Hippocampal formation (tissue), 2 donors: ENCODE data around the gene RIN3.

Experiments
- DNase-seq, 2 donors: peaks; one replicate each; lab custom pipeline; 2025; lab: John Stamatoyannopoulos, UW

Gene RIN3

DNA sequence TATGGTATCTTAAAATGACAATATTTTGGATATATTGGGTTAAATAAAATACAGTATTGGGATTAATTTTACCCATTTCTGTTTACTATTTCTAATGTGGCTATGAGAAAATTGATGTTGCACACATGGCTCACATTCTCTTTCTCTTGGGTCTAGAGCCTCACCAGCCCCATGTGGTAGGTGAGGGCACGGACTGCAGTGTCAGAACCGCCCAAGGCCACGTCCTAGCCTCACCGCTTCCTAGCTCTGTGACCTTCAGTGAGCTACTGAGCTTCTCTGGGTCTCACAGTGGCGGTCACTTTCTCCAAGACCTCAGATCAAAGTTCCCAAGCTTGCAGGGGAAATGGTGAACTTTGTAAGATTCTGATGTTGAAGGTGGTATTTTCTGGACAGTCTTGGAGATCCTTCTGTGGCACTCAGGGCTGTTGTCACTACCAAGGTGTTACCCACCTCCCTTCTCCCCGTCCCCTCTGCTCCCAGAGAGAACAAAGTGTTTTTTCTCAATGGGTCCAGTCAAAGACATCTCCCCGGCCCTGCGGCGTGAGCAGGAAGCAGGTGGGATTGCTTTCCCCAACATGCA is 87.6 kb downstream of the RIN3 start:
- no peak for DNase-seq

DNA sequence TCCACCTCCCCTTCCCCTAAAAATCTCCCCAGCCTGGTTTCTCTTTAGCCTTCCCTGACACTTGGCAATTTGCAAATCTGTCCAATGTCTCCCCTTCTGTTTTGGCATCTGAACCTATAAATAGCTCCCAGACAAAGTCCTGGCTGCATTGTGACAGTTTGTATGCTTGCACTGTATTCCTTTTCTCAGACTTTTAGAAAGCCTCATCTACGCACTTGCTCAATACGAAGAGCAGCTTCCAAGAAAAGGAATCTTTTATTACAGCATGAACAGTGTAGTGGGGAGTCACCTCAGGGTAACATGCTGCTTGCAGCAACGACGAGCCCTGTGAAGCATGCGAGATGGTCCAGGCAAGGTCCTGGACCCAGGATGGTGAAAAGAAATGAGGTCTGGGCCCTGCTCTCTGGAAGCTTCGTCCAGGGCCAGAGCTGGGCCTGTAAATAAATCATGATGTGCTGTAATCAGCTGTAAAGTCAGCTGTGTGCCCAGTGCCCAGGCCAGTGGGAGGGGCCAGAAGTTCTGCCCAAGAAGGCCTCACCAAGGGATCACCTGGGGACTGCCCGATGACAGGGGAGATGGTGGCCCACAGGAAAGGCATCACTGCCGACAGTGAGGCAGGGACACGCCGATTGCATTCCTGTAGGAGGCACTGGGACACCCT is 88.3 kb downstream of the RIN3 start:
- no peak for DNase-seq

DNA sequence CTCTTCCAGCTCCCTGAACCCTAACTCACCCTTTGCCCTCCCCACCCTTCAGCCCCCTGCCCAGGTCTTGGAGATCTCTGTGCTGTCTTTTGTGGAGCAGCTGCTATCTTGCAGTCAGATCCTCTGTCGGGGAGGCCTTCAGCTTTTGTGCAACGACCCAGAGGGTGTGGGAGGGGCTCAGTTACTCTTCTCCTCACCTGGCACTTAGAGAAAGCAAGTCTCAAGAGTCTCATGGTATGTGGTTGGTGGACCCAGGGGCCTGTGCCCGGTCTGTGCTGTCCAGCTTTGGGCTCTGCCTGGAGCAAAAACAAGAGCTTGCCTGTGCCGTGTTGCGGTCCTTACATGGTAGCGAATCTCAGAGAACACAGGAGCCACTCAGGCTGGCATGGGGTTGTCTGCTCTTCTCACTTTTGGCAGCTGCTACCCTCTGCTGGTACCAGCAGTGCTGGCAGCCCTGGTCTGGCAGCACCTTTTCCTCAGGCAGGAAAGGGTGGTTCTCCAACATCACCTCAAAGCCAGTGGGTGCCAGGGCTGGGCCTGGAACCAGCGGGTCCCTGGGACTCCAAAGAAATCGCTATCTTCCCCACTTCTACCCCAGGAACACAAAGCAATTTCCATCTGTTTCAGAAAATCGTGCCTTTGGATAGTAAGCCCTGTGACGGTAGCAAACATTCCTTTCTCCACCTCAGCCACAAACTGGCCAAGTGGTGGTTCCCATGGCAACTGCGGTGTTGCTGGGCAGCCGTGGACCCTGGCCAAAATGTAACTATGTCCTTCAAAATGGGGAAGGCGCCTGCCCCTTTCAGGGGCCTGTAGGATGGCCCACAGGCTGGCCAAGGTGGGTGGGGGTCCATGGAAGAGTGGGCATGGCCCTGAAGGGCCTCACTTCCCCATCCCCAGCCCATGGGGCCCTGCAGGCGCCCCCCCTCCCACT is 90.0 kb downstream of the RIN3 start:
- peak; percentile 20 to 35 for DNase-seq

DNA sequence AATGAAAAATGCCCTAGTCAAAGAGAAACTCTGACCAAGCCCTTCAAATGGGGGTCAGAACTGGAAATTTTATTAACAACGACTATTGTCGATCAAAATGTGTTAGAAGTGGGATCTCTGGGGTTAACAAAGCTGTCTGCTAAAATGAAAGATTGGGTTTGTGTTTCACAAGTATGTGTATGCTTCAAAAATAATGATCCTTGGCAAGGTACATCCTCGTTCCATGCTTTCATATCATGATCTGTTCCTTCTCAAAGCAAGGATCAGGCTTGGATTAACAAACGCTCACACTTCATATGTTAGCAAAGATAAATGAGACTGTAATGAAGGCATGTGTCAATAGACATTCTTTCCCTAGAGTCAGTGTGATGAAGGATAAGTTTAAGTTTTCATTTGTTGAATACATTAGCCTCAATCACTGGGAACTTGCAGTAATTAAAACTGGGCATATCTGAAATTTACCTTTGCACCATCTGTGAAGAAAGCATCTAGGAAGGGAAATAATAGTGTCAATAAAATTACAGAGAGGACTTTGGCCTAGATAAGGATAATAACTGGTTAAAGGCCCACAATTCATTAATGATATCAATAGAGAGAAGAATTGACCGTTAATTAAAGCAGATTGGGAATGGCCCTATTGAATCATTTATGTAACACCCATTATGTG is 91.8 kb downstream of the RIN3 start:
- no peak for DNase-seq

DNA sequence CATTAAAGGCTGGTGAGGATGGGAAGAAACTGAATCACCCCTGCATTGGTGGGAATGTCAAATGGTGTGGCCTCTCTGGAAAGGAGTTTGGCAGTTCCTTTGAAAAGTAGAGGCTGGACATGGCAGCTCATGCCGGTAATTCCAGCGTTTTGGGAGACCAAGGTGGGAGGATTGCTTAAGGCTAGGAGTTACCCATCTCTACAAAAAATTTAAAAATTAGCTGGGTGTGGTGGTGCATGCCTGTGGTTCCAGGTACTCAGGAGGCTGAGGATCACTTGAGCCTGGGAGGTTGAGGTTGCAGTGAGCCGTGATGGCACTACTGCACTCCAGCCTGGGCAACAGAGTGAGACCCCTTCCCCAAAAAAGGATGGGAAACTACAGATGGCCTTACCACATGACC is 93.7 kb downstream of the RIN3 start:
- no peak for DNase-seq

DNA sequence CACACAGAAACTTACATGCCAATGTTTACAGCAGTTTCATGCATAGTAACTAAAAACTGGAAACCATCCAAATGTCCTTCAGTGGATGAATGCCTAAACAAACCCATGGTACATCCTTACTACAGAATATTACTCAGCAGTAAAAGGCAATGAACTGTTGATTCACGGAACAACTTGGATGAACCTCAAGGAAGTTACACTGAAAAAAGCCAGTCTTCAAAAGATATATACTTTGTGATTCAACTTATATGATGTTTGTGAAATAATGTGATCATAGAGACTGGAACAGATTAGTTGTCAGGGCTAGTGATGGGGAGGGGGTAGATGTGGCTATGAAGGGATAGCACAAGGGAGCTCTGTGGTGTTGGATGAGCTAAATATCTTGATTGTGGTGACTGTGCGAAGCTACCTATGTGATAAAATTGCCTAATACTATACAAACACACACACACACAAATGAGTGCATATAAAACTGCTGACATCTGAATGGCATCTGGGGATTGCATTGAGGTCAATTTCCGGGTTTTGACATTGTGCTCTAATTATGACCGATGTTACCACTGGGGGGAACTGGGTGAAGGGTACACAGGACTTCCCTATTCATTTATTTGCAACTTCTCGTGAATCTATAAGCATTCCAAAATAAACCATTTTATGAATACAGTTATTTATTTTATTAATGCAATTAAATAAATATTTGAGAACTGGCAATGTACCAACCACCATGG is 94.3 kb downstream of the RIN3 start:
- DNase-seq = no peak

DNA sequence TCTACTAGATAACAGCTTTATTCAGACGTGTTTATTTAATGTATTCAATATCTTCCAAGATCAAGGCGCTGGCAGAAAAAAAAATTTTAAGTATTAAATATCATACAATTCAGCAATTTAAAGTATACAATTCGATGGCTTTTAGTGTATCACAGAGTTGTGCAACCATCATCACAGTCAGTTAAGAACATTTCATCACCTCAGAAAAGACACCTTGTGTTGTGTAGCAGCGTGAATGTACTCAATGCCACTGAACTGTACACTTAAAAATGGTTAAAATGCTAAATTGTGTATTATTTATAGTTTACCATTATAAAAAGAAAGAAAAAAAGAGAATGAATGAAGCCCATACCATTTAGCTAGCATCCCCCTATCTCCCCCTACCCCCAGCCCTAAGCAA is 96.4 kb downstream of the RIN3 start:
- no peak for DNase-seq

DNA sequence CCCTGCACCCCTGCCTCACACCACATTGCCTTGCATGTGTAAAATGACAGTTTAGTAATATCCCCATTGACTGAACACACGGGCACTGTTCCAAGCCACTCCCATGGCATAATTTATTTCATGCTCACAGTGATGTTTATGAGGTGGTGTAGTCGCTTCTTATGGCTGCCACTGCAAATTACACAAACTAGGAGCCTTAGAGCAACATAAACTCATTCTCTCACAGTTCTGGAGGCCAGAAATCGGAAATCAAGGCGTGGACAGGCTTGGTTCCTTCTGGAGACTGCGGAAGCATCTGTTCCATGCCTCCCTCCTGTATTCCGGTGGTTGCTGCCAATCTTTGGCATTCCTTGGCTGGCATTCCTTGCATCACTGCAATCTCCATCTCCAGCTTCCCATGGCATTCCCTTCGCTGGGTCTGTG is 97.3 kb downstream of the RIN3 start:
- no peak for DNase-seq

DNA sequence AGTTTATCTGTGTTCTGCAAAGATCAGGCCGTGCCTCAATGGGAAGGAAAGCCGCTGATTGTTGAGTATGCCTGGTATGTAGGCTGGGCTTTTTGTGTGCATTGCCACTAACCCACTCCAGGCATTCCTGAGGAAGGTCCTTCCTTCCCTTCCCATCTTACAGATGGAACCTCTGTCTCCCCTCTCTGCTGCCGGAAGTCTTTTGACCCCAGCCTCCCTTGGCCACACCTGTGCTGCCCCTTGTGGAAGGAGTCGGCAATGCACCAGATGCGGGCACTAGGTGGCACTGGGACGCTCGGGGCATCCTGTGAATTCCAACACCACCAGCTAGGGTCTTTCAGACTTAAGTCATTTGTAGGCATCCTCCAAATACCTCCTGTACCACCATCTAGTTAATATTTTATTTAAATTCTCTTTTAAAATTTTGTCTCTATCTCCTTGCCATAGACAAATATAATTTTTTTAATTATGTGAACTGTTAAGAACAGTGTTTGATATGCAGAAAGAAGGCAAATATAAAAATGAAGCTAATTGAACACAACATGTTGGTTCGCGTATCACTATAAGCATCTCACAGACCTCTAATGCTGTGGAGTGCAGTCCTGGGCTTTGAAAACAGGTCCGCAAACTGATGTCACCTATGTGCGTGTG is 99.6 kb downstream of the RIN3 start:
- DNase-seq = no peak

DNA sequence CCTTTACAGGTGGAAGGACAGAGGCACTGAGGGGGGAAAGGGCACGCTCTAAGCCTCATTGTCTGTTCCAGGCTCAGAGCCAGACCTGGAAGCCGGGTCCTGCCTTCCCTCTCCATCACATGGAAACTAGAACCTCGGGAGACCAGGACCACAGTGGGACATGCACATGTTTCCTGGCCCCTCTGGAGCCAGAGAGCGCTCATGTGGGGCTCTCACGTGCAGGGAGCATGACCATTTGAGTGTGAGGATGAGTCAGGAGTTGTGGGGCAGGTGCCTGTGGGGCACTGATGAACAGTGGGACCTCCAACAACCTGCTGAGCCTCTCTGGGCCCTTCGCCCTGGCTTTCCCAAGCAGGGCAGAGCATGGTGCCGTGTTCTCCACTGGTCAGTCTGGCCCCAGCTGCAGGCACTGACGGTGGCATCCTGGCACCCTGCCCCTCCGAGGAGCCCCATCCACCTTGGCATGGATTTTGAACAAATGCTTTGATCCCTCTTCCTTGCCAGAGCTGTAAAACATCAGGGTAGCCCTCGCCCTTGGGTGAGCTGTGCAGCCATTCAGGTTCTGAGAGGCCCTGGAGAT is 100.2 kb downstream of the RIN3 start:
- DNase-seq = no peak

DNA sequence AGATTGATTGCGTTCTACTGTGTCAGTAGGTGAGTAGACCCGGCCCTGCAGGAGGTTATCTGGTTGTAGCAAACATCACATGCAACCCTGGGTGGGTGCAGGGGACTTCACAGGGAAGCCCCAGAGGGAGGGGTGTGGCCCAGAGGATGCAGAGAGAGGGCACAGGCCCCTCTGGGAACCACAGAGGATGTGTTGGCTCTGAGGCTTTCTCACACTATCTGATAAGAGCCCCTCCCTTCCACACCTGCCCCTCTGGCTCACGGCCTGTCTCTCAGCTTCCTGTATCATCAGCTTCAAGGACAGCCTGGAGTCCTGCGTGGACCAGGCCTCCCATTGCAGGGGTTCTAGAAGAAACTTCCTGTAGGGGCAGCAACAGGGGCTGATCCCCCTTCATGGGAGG is 101.9 kb downstream of the RIN3 start:
- DNase-seq = no peak

DNA sequence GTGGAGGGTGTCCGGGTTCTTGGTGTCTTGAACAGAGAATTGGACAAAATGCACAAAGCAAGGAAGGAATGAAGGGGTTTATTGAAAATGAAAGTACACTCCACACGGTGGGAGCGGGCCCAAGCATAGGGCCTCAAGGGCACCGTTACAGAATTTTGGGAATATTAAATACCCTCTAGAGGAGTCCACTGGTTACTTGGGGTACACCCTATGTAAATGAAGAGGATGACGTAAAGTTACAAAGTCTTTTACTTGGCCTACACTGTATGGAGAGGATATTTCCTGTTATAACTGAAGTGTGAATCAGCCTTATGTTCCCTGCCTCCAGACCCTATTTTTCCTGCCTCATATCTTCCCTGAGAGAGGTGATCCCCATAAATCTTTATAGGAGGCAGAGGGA is 102.6 kb downstream of the RIN3 start:
- DNase-seq = no peak

DNA sequence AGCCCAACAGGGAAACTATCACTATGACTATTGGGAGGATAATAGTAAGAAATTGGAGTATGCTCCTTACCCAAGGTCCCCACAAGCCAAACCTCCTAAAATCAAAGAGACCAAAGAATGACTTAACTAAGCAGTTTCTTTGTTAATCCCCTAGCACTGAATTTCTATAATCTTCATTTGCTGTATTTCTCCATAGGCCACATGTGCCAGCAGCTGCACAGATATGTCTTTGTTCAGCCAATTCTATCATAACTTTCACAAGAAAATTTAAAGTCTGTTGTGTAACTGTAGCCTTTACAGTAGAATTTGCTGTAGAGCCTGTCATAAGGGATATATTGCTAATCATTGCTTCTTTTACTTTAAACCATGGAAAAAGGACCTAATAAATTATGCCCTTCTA is 104.0 kb downstream of the RIN3 start:
- DNase-seq = no peak

DNA sequence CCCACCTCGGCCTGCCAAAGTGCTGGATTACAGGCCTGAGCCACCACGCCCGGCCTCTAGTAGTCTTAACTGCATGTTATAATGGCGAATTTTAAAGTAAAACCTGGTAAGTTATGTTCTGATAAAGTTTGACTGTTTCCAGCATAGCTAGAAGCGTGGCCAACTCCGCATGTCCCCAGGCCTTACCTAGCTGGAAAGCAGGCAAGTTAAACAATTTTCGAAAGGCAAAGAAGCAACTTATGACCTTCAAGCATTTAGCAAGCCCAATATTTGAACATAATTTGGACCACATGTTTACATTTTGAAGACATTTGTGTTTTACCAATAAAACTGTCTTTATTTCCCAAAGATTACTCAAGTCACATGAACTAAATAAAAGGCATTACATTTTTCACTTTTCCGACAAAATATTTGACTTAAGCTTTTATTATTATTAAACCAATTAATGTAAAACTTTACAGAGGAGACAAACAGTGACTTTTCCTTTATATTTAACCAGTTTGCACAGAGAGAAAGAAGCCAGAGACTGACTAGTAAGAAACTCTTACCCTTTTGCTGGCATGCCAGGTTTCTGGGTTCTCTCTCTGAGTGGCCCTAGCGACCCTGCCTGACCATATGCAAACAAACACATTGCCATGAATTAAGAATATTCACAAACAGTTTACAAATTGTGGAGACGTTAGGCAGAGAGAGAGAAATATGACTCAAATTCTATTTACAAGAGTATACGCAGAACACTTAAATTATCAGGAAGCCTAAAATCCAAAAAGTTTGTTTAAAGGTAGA is 106.3 kb downstream of the RIN3 start:
- DNase-seq = no peak

DNA sequence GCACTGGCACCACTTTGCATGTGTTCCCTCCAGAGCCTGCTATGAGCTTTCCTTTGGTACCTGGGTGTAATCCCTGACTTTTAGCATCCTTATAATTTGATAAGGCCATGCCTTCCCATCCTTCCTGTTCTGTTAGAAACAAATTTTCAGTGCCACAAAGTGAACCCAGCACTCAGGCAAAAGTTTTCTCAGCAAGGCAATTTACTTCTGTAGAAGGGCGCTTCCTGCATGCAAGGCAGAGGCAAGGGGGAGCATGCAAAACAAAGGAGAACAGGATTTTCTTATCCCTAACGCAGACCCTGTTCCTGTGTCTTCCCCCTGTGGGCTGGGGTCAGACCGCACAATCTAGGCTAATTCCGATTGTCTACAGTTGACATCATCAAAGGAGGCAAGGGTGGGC is 108.7 kb downstream of the RIN3 start:
- DNase-seq = no peak

DNA sequence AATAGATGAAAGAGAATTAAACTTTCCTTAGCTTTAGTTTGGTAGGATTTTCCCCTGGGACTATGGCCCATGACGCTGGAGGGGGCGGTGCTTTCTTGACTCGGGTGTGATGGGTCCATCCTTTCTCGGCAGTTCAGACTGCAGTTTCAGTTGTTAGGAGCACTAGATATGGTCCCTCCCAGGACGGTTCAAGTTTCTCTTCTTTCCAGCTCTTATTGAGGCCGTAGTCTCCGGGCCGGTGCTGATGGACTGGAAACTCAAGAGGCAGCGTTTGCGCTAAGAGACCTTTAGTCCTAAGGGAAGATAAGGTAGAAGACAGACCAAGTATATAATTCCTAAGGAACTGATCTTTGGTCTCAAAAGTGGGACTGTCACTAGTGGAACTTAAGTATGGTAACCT is 111.2 kb downstream of the RIN3 start:
- no peak for DNase-seq

DNA sequence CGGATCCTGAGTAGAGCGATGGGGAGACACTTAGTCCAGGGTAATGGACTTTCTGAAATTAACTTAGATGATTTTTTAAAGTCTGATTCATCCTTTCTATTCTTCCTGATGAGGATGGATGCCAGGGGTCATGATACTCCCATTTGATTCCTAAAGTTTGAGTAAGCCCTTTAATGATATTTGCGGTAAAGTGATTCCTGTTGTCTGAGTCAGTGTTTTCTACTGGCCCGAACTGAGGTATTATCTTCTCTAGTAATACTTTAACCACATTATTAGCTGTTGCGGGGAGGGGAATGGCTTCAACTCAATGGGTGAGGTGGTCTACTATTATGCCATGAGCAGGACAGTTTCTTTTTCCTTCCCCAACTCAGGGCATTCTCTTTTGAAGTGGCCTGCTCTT is 111.6 kb downstream of the RIN3 start:
- DNase-seq = no peak

DNA sequence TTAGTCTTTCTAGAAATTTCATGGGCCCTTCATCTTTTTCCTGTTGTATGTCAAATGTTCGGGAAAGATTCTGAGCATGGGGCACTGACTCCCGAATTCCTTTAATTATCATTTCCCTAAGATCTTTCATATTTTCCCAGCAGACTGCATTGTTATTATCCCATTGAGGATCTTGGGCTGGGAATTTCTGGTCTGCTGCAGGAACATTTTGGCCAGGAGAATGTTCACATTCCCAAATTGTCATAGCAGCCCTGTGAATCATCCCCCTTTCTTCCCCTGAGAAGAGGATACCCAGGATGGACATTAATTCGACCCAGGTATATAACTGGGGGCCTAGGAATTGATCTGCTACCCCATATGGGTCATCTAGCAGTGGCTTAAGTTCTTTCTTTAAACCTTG is 112.5 kb downstream of the RIN3 start:
- no peak for DNase-seq

DNA sequence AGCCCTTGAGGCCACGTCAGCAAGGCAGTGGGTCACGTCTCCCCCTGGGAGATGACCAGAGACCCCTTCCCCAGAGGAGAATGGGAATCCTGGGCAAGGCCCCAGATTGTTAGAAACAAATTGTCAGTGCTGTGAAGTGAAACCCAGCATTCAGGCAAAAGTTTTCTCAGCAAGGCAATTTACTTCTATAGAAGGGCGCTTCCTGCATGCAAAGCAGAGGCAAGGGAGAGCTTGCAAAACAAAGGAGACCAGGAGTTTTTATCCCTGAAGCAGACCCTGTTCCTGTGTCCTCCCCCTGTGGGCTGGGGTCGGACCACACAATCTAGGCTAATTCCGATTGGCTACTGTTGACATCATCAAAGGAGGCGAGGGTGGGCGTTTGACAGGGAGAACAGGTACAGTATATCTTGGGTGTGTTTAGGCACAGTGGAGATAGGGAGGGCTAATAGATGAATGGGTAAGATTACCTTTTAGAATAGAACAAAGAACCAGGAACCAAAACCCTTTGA is 114.2 kb downstream of the RIN3 start:
- no peak for DNase-seq

DNA sequence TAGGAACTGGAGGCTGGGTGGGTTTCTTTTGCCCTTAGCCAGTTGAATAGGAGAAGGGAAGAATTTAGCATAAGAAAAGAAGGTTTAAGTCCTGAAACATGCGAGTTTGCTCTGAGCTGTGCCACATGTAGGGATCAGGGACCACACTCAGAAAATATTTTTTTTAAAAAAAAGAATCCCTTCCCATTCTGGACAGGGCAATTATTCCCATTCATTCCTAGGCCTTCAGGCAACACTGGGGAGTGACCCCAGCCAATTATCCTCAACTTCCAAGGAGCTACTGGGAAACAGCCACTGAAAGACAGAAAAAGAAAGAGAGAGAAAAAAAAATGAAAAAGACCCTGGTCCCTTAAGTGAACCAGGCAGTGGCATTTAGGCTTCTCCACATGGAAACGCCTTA is 115.1 kb downstream of the RIN3 start:
- no peak for DNase-seq
